ENCODE results near the gene PLEKHA7. TPM values are rescaled to one million over a fixed set of nuclear protein-coding genes. Genes with fewer than 3 reads are reported as not detected.
A peak's percentile ranks its signal among the peaks of the same experiment; 100 is the strongest.

The PLEKHA7 gene
- total and polyA plus RNA-seq, 2 of the 13 experiments (the other 11 are each of a cell fraction or from before 2014, with no cell fraction given) = 17.5 to 18.7 TPM

GRCh38 chr11:16785520-16786128 lies 228.6 kb downstream of the PLEKHA7 start:
- Histone ChIP-seq H3K9ac (ENCODE audit: insufficient read depth, low read depth, low read length) (no peak overlapping the region), H3K27ac (ENCODE audit: extremely low read length, insufficient read depth, low read length) (peak overlapping the region; percentile 45), H3K4me3 (replicated peaks in 1 of 3; ENCODE audit: insufficient read depth in 1 of 3, low read depth in 2 of 3, low read length in 3 of 3) (no peak overlapping the region), H3K36me3 (replicated peaks in 1 of 2; ENCODE audit: control insufficient read depth in 1 of 2, insufficient read depth in 2 of 2, low read length in 2 of 2) (peaks cover 4 to 14% of the 10 kb centered on the region in 2 experiments; a peak in 4 of 5 replicates), H3K79me2 (ENCODE audit: insufficient read depth, low read length) (no peaks in the 10 kb centered on the region), H3K4me2 (ENCODE audit: low read depth, low read length) (peak overlapping the region; percentile 36; the same call in 1 of the 2 replicates), H3K9me3 (ENCODE audit: low read length) (no peaks in the 10 kb centered on the region), H2AFZ (ENCODE audit: low read length) (no peak overlapping the region), H3K4me1 (ENCODE audit: insufficient read depth, low read length) (peaks cover 53% of the 10 kb centered on the region), H3K27me3 (ENCODE audit: control insufficient read depth in 1 of 2, insufficient read depth in 2 of 2, low read length in 2 of 2) (no peaks in the 10 kb centered on the region), H4K20me1 (ENCODE audit: insufficient read depth, low read length) (no peaks in the 10 kb centered on the region)
- WGBS (ENCODE audit: low lambda C conversion rate) = 71% methylated on average over 5 of the region's 7 CpGs
- intact Hi-C loops (cut with micrococcal nuclease; ENCODE audit: unreplicated experiment) (loop anchor here (10.0 kb wide), 1 partner anchor 139 kb away; no protein-coding TSS in a partner anchor), in situ Hi-C loops (cut with HindIII; ENCODE audit: extremely low pct_ligation_motif_present, low pct_unique_long_range_greater_than_20kb) (no loop called here)
- ChIA-PET CTCF (ENCODE audit: low intra/inter-chr PET ratio, low total read pairs) (no interaction called here), POLR2A (no interaction called here)
- peak; percentile 95 for FAIRE-seq
- DNase-seq (ENCODE audit: low spot score) = peak; percentile 63
- no TSS peak for BruUV-seq (replicated peaks)
- ATAC-seq = peak; percentile 77
- TF ChIP-seq ATF4 (CRISPR knock-in tag; IDR thresholded peaks at IDR 0.05) (no peak), CTCF (CRISPR knock-in tag; IDR thresholded peaks at IDR 0.05) (peak; percentile 86), ZNF543 (CRISPR knock-in tag; IDR thresholded peaks at IDR 0.05) (no peak), ZNF501 (CRISPR knock-in tag; IDR thresholded peaks at IDR 0.05) (peak; percentile 60; the same call in 1 of the 2 replicates), SMC3 (IDR thresholded peaks at IDR 0.05; ENCODE audit: low read length) (peak; percentile 80), STAG1 (CRISPR knock-in tag; IDR thresholded peaks at IDR 0.05) (peak; percentile 81), ZNF282 (IDR thresholded peaks at IDR 0.05; ENCODE audit: partially characterized antibody) (no peak), TCF7L2 (IDR thresholded peaks at IDR 0.05; ENCODE audit: low read depth, low read length) (no peak), TEAD3 (CRISPR knock-in tag; optimal IDR thresholded peaks at IDR 0.05; ENCODE audit: borderline replicate concordance) (peak; percentile 3), ZC3H13 (CRISPR knock-in tag; IDR thresholded peaks at IDR 0.05) (no peak), ZNF326 (CRISPR knock-in tag; IDR thresholded peaks at IDR 0.05; ENCODE audit: borderline replicate concordance) (no peak), BHLHE40 (IDR thresholded peaks at IDR 0.05; ENCODE audit: low read length) (0 out of 2 replicates have a peak, but pooled peaks have one; percentile 5), RAD21 (CRISPR knock-in tag; IDR thresholded peaks at IDR 0.05) (peak; percentile 64; the same call in 1 of the 2 replicates), XRCC5 (optimal IDR thresholded peaks at IDR 0.05; ENCODE audit: low read length) (peak; percentile 67), ZSCAN21 (CRISPR knock-in tag; IDR thresholded peaks at IDR 0.05; ENCODE audit: borderline replicate concordance) (peak; percentile 68; the same call in 1 of the 2 replicates)
